Measurements from ENCODE around the gene TNIP2.

Gene TNIP2

DNA sequence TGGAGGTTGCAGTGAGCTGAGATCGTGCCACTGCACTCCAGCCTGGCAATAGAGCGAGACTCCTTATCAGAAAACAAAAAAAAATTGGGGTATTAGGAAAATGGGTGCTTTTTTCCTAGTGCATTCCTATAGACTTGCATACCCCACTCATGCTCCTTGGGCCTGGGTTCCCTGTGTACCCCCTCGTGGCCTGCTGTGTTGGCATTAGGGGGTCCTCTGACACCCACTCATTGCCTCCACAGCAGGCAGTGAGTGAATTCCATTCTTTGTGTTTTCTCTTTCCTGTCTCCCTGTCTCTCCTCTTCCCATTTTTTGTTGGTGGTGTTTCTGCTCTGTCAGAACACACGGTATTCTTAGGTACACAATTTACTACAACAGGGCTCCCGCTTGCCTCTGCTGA, 42.8 kb downstream of the TNIP2 start:
- TF ChIP-seq, protein P1, sequence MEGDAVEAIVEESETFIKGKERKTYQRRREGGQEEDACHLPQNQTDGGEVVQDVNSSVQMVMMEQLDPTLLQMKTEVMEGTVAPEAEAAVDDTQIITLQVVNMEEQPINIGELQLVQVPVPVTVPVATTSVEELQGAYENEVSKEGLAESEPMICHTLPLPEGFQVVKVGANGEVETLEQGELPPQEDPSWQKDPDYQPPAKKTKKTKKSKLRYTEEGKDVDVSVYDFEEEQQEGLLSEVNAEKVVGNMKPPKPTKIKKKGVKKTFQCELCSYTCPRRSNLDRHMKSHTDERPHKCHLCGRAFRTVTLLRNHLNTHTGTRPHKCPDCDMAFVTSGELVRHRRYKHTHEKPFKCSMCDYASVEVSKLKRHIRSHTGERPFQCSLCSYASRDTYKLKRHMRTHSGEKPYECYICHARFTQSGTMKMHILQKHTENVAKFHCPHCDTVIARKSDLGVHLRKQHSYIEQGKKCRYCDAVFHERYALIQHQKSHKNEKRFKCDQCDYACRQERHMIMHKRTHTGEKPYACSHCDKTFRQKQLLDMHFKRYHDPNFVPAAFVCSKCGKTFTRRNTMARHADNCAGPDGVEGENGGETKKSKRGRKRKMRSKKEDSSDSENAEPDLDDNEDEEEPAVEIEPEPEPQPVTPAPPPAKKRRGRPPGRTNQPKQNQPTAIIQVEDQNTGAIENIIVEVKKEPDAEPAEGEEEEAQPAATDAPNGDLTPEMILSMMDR (IDR thresholded peaks at IDR 0.05), result no peak

DNA sequence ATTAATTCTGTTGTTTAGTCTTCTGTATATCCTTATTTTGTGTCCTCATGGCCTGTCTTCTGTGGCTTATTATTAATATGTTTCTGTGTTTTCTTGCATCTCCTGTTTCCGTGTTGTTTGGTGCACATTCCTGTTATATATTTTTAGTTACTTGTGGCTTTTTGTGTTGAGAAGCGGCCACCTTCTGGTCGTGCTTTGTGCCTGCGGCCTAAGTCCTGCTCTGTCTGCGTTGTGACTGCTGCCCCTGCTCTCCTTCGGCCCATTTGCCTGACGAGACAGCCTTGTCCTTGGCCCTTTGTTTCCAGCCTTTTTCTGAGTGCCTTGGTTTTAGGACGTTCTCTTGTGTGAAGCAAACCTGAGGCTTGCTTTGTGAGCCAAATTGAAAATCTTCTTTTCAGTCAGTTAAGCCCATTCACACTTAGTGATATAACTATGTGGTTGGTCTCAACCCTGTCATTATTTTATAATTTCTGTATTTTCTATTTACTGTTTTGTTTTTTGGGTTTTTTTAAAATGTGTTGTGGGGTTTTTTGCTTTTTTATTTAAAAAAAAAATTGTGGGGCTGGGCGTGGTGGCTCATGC, 43.8 kb downstream of the TNIP2 start:
- TF ChIP-seq, protein P1 (IDR thresholded peaks at IDR 0.05), result peak; percentile 36; the same call in 1 of the 2 replicates

DNA sequence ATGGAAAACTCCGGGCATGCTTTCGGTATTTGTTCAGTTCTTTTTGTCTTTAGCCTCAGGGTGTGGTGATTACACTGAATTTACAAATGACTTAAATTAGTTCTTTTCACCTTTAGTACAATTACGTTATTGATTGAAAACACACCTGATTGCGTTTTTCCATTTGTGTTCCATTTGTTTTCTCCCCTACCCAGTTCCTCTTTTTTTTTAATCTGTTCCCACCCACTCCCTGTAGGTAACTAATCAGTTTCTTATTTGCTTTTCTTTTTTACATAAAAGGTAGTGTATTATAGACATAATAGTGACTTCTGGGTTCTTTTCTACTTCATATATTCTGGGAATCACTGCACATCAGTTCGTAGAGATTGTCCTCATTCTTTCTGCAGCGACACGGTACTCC, 53.4 kb downstream of the TNIP2 start:
- TF ChIP-seq, protein P1 (IDR thresholded peaks at IDR 0.05), result no peak

DNA sequence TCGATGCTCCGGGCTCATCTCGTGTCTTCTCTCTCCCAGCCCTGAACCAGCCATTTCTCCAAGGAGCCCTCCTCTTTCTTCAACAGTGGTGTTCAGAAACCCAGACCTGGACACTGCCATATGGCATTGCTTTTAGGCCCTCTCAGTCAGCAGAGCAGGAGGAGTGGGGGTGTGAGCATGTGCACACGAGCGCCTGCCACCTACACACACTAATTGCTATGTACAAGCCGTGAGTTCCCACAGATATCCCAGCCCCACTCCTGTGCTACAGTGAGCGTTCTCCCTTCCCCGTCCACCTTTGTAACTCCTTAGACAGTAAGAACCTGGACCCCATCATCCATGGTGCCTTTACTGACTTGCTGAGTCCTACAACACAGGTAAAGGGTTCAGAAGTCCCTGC, 53.8 kb downstream of the TNIP2 start:
- TF ChIP-seq, protein P1 (IDR thresholded peaks at IDR 0.05), result no peak

DNA sequence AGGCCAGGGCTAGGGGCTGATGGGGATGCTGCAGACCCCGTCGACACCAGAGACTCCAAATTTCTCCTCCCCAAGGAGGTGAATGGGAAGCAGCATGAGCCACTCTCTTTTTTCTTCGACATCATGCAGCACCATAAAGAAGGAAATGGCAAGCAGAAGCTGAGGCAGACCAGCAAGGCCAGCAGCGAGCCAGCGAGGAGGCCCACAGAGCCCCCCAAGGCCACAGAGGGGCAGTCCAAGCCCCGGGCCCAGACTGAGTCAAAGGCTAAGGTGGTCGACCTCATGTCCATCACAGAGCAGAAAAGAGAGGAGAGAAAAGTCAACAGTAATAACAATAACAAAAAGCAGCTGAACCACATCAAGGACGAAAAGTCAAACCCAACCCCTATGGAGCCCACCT, 56.1 kb downstream of the TNIP2 start:
- TF ChIP-seq, protein P1 (IDR thresholded peaks at IDR 0.05), result no peak

DNA sequence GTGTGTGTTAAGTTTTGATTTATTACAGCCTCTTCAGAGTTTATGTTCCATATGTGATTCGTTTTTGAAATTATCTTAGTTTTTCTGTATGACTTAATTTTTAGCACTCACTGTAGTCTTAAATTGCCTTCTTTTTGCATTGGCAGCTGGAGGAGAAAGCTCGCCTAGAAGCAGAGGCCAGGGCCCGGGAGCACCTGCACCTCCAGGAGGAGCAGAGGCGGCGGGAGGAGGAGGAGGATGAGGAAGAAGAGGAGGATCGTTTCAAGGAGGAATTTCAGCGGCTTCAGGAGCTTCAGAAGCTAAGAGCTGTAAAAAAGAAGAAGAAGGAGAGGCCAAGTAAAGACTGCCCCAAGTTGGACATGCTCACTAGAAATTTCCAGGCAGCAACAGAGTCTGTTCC, 56.6 kb downstream of the TNIP2 start:
- TF ChIP-seq, protein P1 (IDR thresholded peaks at IDR 0.05), result no peak

DNA sequence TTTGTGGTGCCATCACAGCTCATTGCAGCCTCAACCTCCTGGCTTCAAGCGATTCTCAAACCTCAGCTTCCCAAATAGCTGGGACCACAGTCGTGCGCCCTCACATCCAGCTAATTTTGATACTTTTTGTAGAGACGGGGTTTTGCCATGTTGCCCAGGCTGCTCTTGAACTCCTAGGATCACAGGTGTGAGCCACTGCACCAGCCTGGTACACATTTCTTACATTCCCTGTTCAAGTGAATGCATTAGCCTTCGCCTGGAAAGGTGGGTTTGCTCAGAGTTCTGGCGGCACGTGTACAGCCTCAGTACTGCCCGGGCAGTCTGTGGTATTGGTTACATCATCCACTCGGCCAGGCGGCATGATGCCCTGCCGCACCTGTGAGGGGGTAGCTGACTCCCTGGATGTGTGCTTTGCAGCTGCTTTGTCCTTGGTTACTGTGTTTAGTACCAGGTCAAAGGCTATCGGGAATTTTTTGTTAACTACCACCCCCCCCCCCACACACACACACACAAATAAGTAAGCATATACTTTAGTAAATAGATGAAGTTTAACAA, 57.1 kb downstream of the TNIP2 start:
- TF ChIP-seq, protein P1 (IDR thresholded peaks at IDR 0.05), result no peak

DNA sequence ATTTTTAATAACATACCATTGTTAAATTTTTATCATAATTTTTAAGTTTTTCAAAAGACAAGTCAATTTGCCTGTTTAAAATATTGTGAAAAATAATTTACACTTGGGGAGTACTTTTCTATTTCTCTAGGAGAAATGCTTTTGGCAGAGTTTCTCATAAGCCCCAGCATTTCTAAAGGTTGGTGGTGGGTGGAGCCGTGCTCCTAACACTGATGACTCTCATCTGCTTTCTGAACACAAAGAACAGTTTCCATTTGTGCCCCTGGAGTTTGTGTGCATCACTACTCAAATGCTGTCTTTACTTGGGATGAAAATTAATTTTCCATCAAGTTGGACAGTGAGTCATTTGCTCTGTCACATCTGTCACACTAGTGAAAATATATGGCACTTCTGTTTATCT, 57.6 kb downstream of the TNIP2 start:
- TF ChIP-seq, protein P1 (IDR thresholded peaks at IDR 0.05), result no peak

All from LNCAP (cell line).